WTC11 (cell line): ENCODE data around the gene POU3F1. TPM values are rescaled to one million over a fixed set of nuclear protein-coding genes. Genes with fewer than 3 reads are reported as not detected.

Source experiments
- ATAC-seq: fragments of 200-7000 bp; cut with Tn5 transposase; 2 replicates; pipeline ENCODE4 v1.10.0; 2021; ENCODE audit warnings: mild to moderate bottlenecking, moderate library complexity
- CTCF ChIA-PET: fragments of 300-600 bp; sonication (Branson Sonifier 250); formaldehyde crosslinking; loops from one replicate; lab custom pipeline; 2021; ENCODE audit warnings: antibody characterized with exemption; lab: Charles Lee
- POLR2A ChIA-PET: fragments of 350-600 bp; sonication (Branson Sonifier 250); formaldehyde crosslinking; loops from one replicate; lab custom pipeline; 2021; ENCODE audit warnings: antibody characterized with exemption; lab: Charles Lee
- DNase-seq: peaks from one replicate; pipeline ENCODE4 v3.0.0; 2021; ENCODE audit warnings: low spot score
- H3K27ac Mint-ChIP-seq: 2 replicates; pipeline ENCODE4 v1.8.0; 2021; ENCODE audit warnings: mixed read lengths
- H3K27me3 Mint-ChIP-seq: 2 replicates; pipeline ENCODE4 v1.8.0; 2021; ENCODE audit warnings: low read depth, mild to moderate bottlenecking, moderate library complexity, mixed read lengths
- H3K36me3 Mint-ChIP-seq: 2 replicates; pipeline ENCODE4 v1.8.0; 2021; ENCODE audit warnings: mixed read lengths
- H3K4me1 Mint-ChIP-seq: 2 replicates; pipeline ENCODE4 v1.8.0; 2022; ENCODE audit warnings: mixed read lengths
- H3K4me3 Mint-ChIP-seq: 2 replicates; pipeline ENCODE4 v1.8.0; 2021; ENCODE audit warnings: mild to moderate bottlenecking, moderate library complexity, mixed read lengths
- H3K9me3 Mint-ChIP-seq: 2 replicates; pipeline ENCODE4 v1.8.0; 2021; ENCODE audit warnings: mixed read lengths
- ATF2 ChIP-seq: sonication (generic); formaldehyde crosslinking; IDR thresholded peaks from 2 replicates; pipeline ENCODE4 v1.8.1; 2022; ENCODE audit warnings: low read depth, missing genetic modification reagents, borderline replicate concordance
- CREB1 ChIP-seq: sonication (generic); formaldehyde crosslinking; IDR thresholded peaks from 2 replicates; pipeline ENCODE4 v1.8.0; 2023; ENCODE audit warnings: mild to moderate bottlenecking, missing genetic modification reagents
- E2F4 ChIP-seq: sonication (generic); formaldehyde crosslinking; IDR thresholded peaks from 2 replicates; pipeline ENCODE4 v1.8.1; 2022; ENCODE audit warnings: low read depth, mild to moderate bottlenecking, moderate library complexity, missing genetic modification reagents, borderline replicate concordance
- ELF4 ChIP-seq: sonication (generic); formaldehyde crosslinking; IDR thresholded peaks from 2 replicates; pipeline ENCODE4 v1.8.1; 2022; ENCODE audit warnings: low read depth, mild to moderate bottlenecking, moderate library complexity, missing genetic modification reagents
- ERG ChIP-seq: fragments of 250-450 bp; sonication (Bioruptor Pico); IDR thresholded peaks from 2 replicates; pipeline ENCODE4 v1.8.0; 2021; ENCODE audit warnings: mild to moderate bottlenecking
- ESRRA ChIP-seq: sonication (generic); formaldehyde crosslinking; IDR thresholded peaks from 2 replicates; pipeline ENCODE4 v1.8.1; 2022; ENCODE audit warnings: mild to moderate bottlenecking, missing genetic modification reagents, borderline replicate concordance
- FOXJ3 ChIP-seq: sonication (generic); formaldehyde crosslinking; IDR thresholded peaks from 2 replicates; pipeline ENCODE4 v1.9.0; 2021; ENCODE audit warnings: missing genetic modification reagents, mild to moderate bottlenecking, borderline replicate concordance
- HMGA2 ChIP-seq: fragments of 250-450 bp; sonication (Bioruptor Pico); IDR thresholded peaks from 2 replicates; pipeline ENCODE4 v1.4.0; 2021; ENCODE audit warnings: mild to moderate bottlenecking, moderate library complexity
- NR2C2 ChIP-seq: sonication (generic); formaldehyde crosslinking; IDR thresholded peaks from 2 replicates; pipeline ENCODE4 v1.8.0; 2022; ENCODE audit warnings: mild to moderate bottlenecking, missing genetic modification reagents
- PRDM15 ChIP-seq: sonication (generic); formaldehyde crosslinking; IDR thresholded peaks from 2 replicates; pipeline ENCODE4 v1.8.0; 2022; ENCODE audit warnings: missing genetic modification reagents
- ZMAT4 ChIP-seq: fragments of 250-450 bp; sonication (Bioruptor Pico); IDR thresholded peaks from 2 replicates; pipeline ENCODE4 v1.9.0; 2021; ENCODE audit warnings: mild to moderate bottlenecking
- ZNF423 ChIP-seq: fragments of 250-450 bp; sonication (Bioruptor Pico); IDR thresholded peaks from 2 replicates; pipeline ENCODE4 v2.1.2; 2022; ENCODE audit warnings: mild to moderate bottlenecking, moderate library complexity
- ZNF425 ChIP-seq: fragments of 250-450 bp; sonication (Bioruptor Pico); conservative IDR thresholded peaks from 2 replicates; pipeline ENCODE4 v1.9.0; 2021; ENCODE audit warnings: mild to moderate bottlenecking
- ZNF512 ChIP-seq: sonication (generic); formaldehyde crosslinking; IDR thresholded peaks from 2 replicates; pipeline ENCODE4 v1.8.1; 2022; ENCODE audit warnings: missing genetic modification reagents, borderline replicate concordance
- total RNA-seq: library from RNA; stranded (reverse); gene quantifications from 3 replicates; pipeline ENCODE4 v1.2.3, GENCODE V29; 2021

The POU3F1 gene
- total RNA-seq, 1 experiment from 2014 or later = 18.9 TPM

GRCh38 chr1:38077523-38078147 lies 31.0 kb upstream of the POU3F1 start:
- POLR2A ChIA-PET = no interaction called here
- no peak for DNase-seq
- Mint-ChIP-seq H3K27ac (no peak overlapping the region), H3K9me3 (no peaks in the 10 kb centered on the region), H3K4me3 (no peak overlapping the region), H3K27me3 (no peaks in the 10 kb centered on the region), H3K4me1 (peaks cover 44% of the 10 kb centered on the region), H3K36me3 (no peaks in the 10 kb centered on the region)
- CTCF ChIA-PET = no interaction called here
- no peak for TF ChIP-seq PRDM15 (CRISPR knock-in tag)
- TF ChIP-seq NR2C2 (CRISPR knock-in tag) = no peak
- no peak for TF ChIP-seq ZMAT4
- TF ChIP-seq ZNF512 (CRISPR knock-in tag) = no peak
- TF ChIP-seq FOXJ3 = no peak
- no peak for TF ChIP-seq ELF4 (CRISPR knock-in tag)
- no peak for TF ChIP-seq ESRRA (CRISPR knock-in tag)
- no peak for TF ChIP-seq HMGA2
- TF ChIP-seq ATF2 (CRISPR knock-in tag) = no peak
- TF ChIP-seq E2F4 (CRISPR knock-in tag) = no peak
- no peak for TF ChIP-seq ZNF423 (CRISPR knock-in tag)
- ATAC-seq = no peak

GRCh38 chr1:38076455-38076854 lies 29.9 kb upstream of the POU3F1 start:
- ChIA-PET CTCF (interaction anchor here (1.1 to 1.5 kb wide), 3 partner anchors 30 to 49 kb away, joined by 3 to 6 read pairs (median 4); partner anchors contain the start of gene POU3F1), POLR2A (interaction anchor here (1.0 kb wide), 2 partner anchors 33 to 46 kb away, joined by 3 read pairs; no protein-coding TSS in a partner anchor)
- DNase-seq = no peak
- ATAC-seq = no peak
- no peaks in the 10 kb centered on the region for H3K9me3 Mint-ChIP-seq
- no peaks in the 10 kb centered on the region for H3K27me3 Mint-ChIP-seq
- H3K4me1 Mint-ChIP-seq = peaks cover 46% of the 10 kb centered on the region
- H3K36me3 Mint-ChIP-seq = no peaks in the 10 kb centered on the region
- TF ChIP-seq ERG (no peak), CREB1 (CRISPR knock-in tag) (no peak), FOXJ3 (no peak), ZNF425 (no peak)
- H3K27ac Mint-ChIP-seq = no peak overlapping the region; the same call in 1 of the 2 replicates
- no peak overlapping the region for H3K4me3 Mint-ChIP-seq
